H9 (cell line): ENCODE measurements around the gene KCNH5. TPM values are rescaled to one million over a fixed set of nuclear protein-coding genes. Genes with fewer than 3 reads are reported as not detected.

Source experiments
- DNase-seq: peaks from one replicate; pipeline ENCODE4 v3.0.0-alpha.2; 2017
- H2AFZ ChIP-seq: one replicate; pipeline ENCODE4 v1.6.1; 2013; ENCODE audit warnings: mild to moderate bottlenecking, low read length, control low read depth, moderate library complexity
- H2AK5ac ChIP-seq: 2 replicates; pipeline ENCODE4 v1.6.1; 2013; ENCODE audit warnings: low read length, control low read depth, mixed read lengths; ENCODE audit not compliant: insufficient read length
- H2BK120ac ChIP-seq: one replicate; pipeline ENCODE4 v1.6.1; 2013; ENCODE audit warnings: low read depth, mild to moderate bottlenecking, low read length, control low read depth, inconsistent platforms; ENCODE audit not compliant: poor library complexity, severe bottlenecking
- H2BK12ac ChIP-seq: 2 replicates; pipeline ENCODE4 v1.6.1; 2013; ENCODE audit warnings: low read length, control low read depth, mixed read lengths, low read depth; ENCODE audit not compliant: insufficient read length
- H2BK15ac ChIP-seq: 2 replicates; pipeline ENCODE4 v1.6.1; 2013; ENCODE audit warnings: low read depth, low read length, control low read depth
- H2BK20ac ChIP-seq: one replicate; pipeline ENCODE4 v1.6.1; 2013; ENCODE audit warnings: low read depth, mild to moderate bottlenecking, low read length, control low read depth, inconsistent platforms; ENCODE audit not compliant: poor library complexity, severe bottlenecking
- H2BK5ac ChIP-seq: 2 replicates; pipeline ENCODE4 v1.6.1; 2013; ENCODE audit warnings: low read length, control low read depth, mixed read lengths; ENCODE audit not compliant: insufficient read length
- H3K14ac ChIP-seq: 2 replicates; pipeline ENCODE4 v1.6.1; 2013; ENCODE audit warnings: low read length, control low read depth; ENCODE audit not compliant: insufficient read depth
- H3K18ac ChIP-seq: 2 replicates; pipeline ENCODE4 v1.6.1; 2013; ENCODE audit warnings: low read depth, mild to moderate bottlenecking, mixed read lengths, low read length, control low read depth; ENCODE audit not compliant: insufficient read length
- H3K23ac ChIP-seq: 2 replicates; pipeline ENCODE4 v1.6.1; 2013; ENCODE audit warnings: low read length, control low read depth, mixed read lengths, low read depth; ENCODE audit not compliant: insufficient read length
- H3K23me2 ChIP-seq: 2 replicates; pipeline ENCODE4 v1.6.1; 2013; ENCODE audit warnings: low read depth, mild to moderate bottlenecking, mixed read lengths, low read length, control low read depth; ENCODE audit not compliant: insufficient read length, poor library complexity, severe bottlenecking
- H3K27ac ChIP-seq: 2 replicates; pipeline ENCODE4 v1.5.1; 2013; ENCODE audit warnings: low read length, control low read depth, mixed read lengths, low read depth; ENCODE audit not compliant: insufficient read length
- H3K27me3 ChIP-seq: 2 replicates; pipeline ENCODE4 v1.6.1; 2013; ENCODE audit warnings: low read length, control low read depth, inconsistent platforms; ENCODE audit not compliant: insufficient read depth
- H3K4ac ChIP-seq: 2 replicates; pipeline ENCODE4 v1.6.1; 2013; ENCODE audit warnings: low read depth, mild to moderate bottlenecking, control low read depth, inconsistent platforms, low read length, moderate library complexity
- H3K4me1 ChIP-seq: 2 replicates; pipeline ENCODE4 v1.6.1; 2013; ENCODE audit warnings: low read length, control low read depth, inconsistent platforms; ENCODE audit not compliant: insufficient read depth
- H3K4me2 ChIP-seq: 2 replicates; pipeline ENCODE4 v1.6.1; 2013; ENCODE audit warnings: low read length, control low read depth, mixed read lengths; ENCODE audit not compliant: insufficient read length, insufficient read depth
- H3K56ac ChIP-seq: 2 replicates; pipeline ENCODE4 v1.6.1; 2013; ENCODE audit warnings: low read depth, mild to moderate bottlenecking, mixed read lengths, low read length, control low read depth; ENCODE audit not compliant: insufficient read length
- H3K79me1 ChIP-seq: 2 replicates; pipeline ENCODE4 v1.6.1; 2013; ENCODE audit warnings: low read depth, mild to moderate bottlenecking, moderate library complexity, low read length, control low read depth, inconsistent platforms; ENCODE audit not compliant: insufficient read depth, poor library complexity, severe bottlenecking
- H3K79me2 ChIP-seq: 2 replicates; pipeline ENCODE4 v1.6.1; 2013; ENCODE audit warnings: low read length, control low read depth, inconsistent platforms; ENCODE audit not compliant: insufficient read depth
- H3K9ac ChIP-seq: 2 replicates; pipeline ENCODE4 v1.6.1; 2013; ENCODE audit warnings: low read length, control low read depth, mixed read lengths; ENCODE audit not compliant: insufficient read length; ENCODE audit errors: extremely low read depth
- H3K9me3 ChIP-seq: one replicate; pipeline ENCODE4 v1.6.1; 2013; ENCODE audit warnings: low read depth, low read length, inconsistent platforms; ENCODE audit not compliant: control insufficient read depth
- H3T11ph ChIP-seq: one replicate; pipeline ENCODE4 v1.6.1; 2013; ENCODE audit warnings: mild to moderate bottlenecking, low read length, control low read depth, inconsistent platforms
- H4K20me1 ChIP-seq: one replicate; pipeline ENCODE4 v1.6.1; 2013; ENCODE audit not compliant: control insufficient read depth, insufficient read length, insufficient read depth
- H4K5ac ChIP-seq: 2 replicates; pipeline ENCODE4 v1.6.1; 2013; ENCODE audit warnings: low read depth, mild to moderate bottlenecking, mixed read lengths, low read length, control low read depth; ENCODE audit not compliant: insufficient read length
- H4K8ac ChIP-seq: replicated peaks from 2 replicates; pipeline ENCODE4 v1.6.1; 2013; ENCODE audit warnings: low read length, control low read depth, mixed read lengths, low read depth; ENCODE audit not compliant: insufficient read length
- H4K91ac ChIP-seq: 2 replicates; pipeline ENCODE4 v1.6.1; 2013; ENCODE audit warnings: low read depth, mild to moderate bottlenecking, moderate library complexity, mixed read lengths, low read length, control low read depth; ENCODE audit not compliant: insufficient read length
- H3K27ac Mint-ChIP-seq, 3 experiments: 2 replicates in 2 of 3; 3 replicates in 1 of 3; pipeline ENCODE4 v1.8.0; 2020 to 2021; ENCODE audit warnings: mixed read lengths in 3 of 3, mild to moderate bottlenecking in 1 of 3, moderate library complexity in 1 of 3
- H3K27me3 Mint-ChIP-seq: 2 replicates; pipeline ENCODE4 v1.8.0; 2021; ENCODE audit warnings: low read depth, mild to moderate bottlenecking, moderate library complexity, mixed read lengths
- H3K36me3 Mint-ChIP-seq, 3 experiments: 2 replicates in 2 of 3; 3 replicates in 1 of 3; pipeline ENCODE4 v1.8.0; 2020 to 2021; ENCODE audit warnings: low read depth in 3 of 3, mixed read lengths in 3 of 3; ENCODE audit not compliant: insufficient read depth in 1 of 3
- H3K4me1 Mint-ChIP-seq, 2 experiments: 2 replicates each; pipeline ENCODE4 v1.8.0; 2020; ENCODE audit warnings: mixed read lengths in 2 of 2
- H3K4me3 Mint-ChIP-seq, 2 experiments: 2 replicates in 1 of 2; 3 replicates in 1 of 2; pipeline ENCODE4 v1.8.0; 2020 to 2021; ENCODE audit warnings: mild to moderate bottlenecking in 2 of 2, mixed read lengths in 2 of 2, moderate library complexity in 1 of 2
- H3K9me3 Mint-ChIP-seq, 2 experiments: 2 replicates in 1 of 2; 3 replicates in 1 of 2; pipeline ENCODE4 v1.8.0; 2020; ENCODE audit warnings: mild to moderate bottlenecking in 2 of 2, mixed read lengths in 2 of 2, moderate library complexity in 1 of 2
- WGBS: extraction: QIAGEN DNeasy Blood & Tissue Kit; methylation state at CpG from one replicate; pipeline ENCODE4 v1.1.7; 2013; ENCODE audit warnings: missing lambda C conversion rate, low lambda C conversion rate, mixed read lengths; ENCODE audit not compliant: insufficient read length; ENCODE audit errors: extremely low coverage; 5-methylcytosine and 5-hydroxymethylcytosine counted together
- total RNA-seq: library from RNA; stranded (reverse); gene quantifications from 2 replicates; pipeline ENCODE4 v1.2.1, GENCODE V29; 2021
- TF ChIP-seq, protein P1 (sequence below): fragments of 200-600 bp; sonication (generic); conservative IDR thresholded peaks from 3 replicates; pipeline ENCODE4 v1.8.0; 2021; ENCODE audit warnings: antibody characterized with exemption, mild to moderate bottlenecking

The KCNH5 gene
- total RNA-seq, 1 experiment from 2014 or later = 0.42 TPM

DNA sequence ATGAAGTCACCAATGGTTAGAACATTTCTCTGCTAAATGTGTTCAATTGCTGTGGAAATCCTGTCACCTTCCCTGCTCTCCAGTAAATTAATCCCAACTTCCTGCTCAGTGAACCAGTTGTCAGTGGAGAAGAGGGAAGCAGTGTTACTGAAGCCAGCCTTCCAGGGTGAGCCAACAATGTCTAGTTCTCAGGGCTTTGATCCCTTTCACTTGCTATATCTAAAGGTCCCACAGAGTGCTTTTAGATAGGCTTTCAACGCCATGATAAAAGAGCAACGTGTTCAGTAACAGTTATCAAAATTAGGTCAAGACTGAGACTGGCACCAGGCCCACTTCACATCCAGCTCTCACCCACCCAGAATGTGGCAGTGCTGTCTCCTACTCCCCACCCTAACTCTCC, 139.7 kb downstream of the KCNH5 start:
- Histone ChIP-seq H3K79me1 (no peaks in the 10 kb centered on the region), H3K4me2 (no peak overlapping the region), H3T11ph (no peak overlapping the region), H4K91ac (no peak overlapping the region), H4K5ac (no peak overlapping the region), H3K27ac (no peak overlapping the region), H2AFZ (no peak overlapping the region), H3K9me3 (no peaks in the 10 kb centered on the region), H3K4me1 (no peaks in the 10 kb centered on the region), H3K9ac (no peak overlapping the region), H3K56ac (no peak overlapping the region), H3K18ac (no peak overlapping the region), H2AK5ac (no peak overlapping the region), H3K23me2 (no peaks in the 10 kb centered on the region), H3K27me3 (no peaks in the 10 kb centered on the region), H4K20me1 (no peaks in the 10 kb centered on the region), H3K14ac (no peak overlapping the region), H2BK20ac (no peak overlapping the region), H3K79me2 (no peaks in the 10 kb centered on the region), H3K4ac (no peak overlapping the region), H4K8ac (no peak overlapping the region), H2BK15ac (no peak overlapping the region), H2BK5ac (no peak overlapping the region), H3K23ac (no peak overlapping the region), H2BK120ac (no peak overlapping the region), H2BK12ac (no peak overlapping the region)
- no peak for DNase-seq
- Mint-ChIP-seq H3K4me3 (no peak overlapping the region), H3K4me1 (peaks cover 0 to 6% of the 10 kb centered on the region in 2 experiments; a peak in 2 of 4 replicates), H3K27ac (no peak overlapping the region), H3K9me3 (no peaks in the 10 kb centered on the region), H3K36me3 (no peaks in the 10 kb centered on the region), H3K27me3 (no peaks in the 10 kb centered on the region)
- TF ChIP-seq, protein P1, sequence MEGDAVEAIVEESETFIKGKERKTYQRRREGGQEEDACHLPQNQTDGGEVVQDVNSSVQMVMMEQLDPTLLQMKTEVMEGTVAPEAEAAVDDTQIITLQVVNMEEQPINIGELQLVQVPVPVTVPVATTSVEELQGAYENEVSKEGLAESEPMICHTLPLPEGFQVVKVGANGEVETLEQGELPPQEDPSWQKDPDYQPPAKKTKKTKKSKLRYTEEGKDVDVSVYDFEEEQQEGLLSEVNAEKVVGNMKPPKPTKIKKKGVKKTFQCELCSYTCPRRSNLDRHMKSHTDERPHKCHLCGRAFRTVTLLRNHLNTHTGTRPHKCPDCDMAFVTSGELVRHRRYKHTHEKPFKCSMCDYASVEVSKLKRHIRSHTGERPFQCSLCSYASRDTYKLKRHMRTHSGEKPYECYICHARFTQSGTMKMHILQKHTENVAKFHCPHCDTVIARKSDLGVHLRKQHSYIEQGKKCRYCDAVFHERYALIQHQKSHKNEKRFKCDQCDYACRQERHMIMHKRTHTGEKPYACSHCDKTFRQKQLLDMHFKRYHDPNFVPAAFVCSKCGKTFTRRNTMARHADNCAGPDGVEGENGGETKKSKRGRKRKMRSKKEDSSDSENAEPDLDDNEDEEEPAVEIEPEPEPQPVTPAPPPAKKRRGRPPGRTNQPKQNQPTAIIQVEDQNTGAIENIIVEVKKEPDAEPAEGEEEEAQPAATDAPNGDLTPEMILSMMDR = no peak
- WGBS = no CpG with 5 or more reads among the region's 2 CpGs
